HepG2 (cell line): ENCODE measurements around the gene PRKN. TPM values are rescaled to one million over a fixed set of nuclear protein-coding genes. Genes with fewer than 3 reads are reported as not detected.

ENCODE experiments used
- ARNT2 ChIP-seq: sonication (generic); formaldehyde crosslinking; IDR thresholded peaks from 2 replicates; pipeline ENCODE4 v1.8.0; 2022; ENCODE audit warnings: mild to moderate bottlenecking, low read depth, missing genetic modification reagents, moderate library complexity
- CBFB ChIP-seq: sonication (generic); formaldehyde crosslinking; IDR thresholded peaks from 2 replicates; pipeline ENCODE4 v1.4.0; 2020; ENCODE audit warnings: missing genetic modification reagents
- DDIT3 ChIP-seq: sonication (generic); formaldehyde crosslinking; IDR thresholded peaks from 2 replicates; pipeline ENCODE4 v1.4.0; 2020; ENCODE audit warnings: mild to moderate bottlenecking, missing genetic modification reagents
- FOSL2 ChIP-seq: sonication (generic); formaldehyde crosslinking; IDR thresholded peaks from 2 replicates; pipeline ENCODE4 v1.4.0; 2020; ENCODE audit warnings: missing genetic modification reagents
- FOXM1 ChIP-seq: sonication (generic); formaldehyde crosslinking; IDR thresholded peaks from 2 replicates; pipeline ENCODE4 v1.5.0; 2020; ENCODE audit warnings: missing genetic modification reagents
- GTF3A ChIP-seq: sonication (generic); formaldehyde crosslinking; conservative IDR thresholded peaks from 2 replicates; pipeline ENCODE4 v1.4.0; 2020; ENCODE audit warnings: mild to moderate bottlenecking, missing genetic modification reagents
- KDM5B ChIP-seq: sonication (generic); formaldehyde crosslinking; IDR thresholded peaks from 2 replicates; pipeline ENCODE4 v1.4.0; 2020; ENCODE audit warnings: missing genetic modification reagents, mild to moderate bottlenecking, borderline replicate concordance
- MNT ChIP-seq: fragments of 450-650 bp; IDR thresholded peaks from 2 replicates; pipeline ENCODE4 v1.6.1; 2016
- NPAS2 ChIP-seq: sonication (generic); formaldehyde crosslinking; IDR thresholded peaks from 2 replicates; pipeline ENCODE4 v1.8.0; 2022; ENCODE audit warnings: mild to moderate bottlenecking, missing genetic modification reagents, borderline replicate concordance
- PBX3 ChIP-seq: sonication (generic); formaldehyde crosslinking; IDR thresholded peaks from 2 replicates; pipeline ENCODE4 v1.8.1; 2023; ENCODE audit warnings: missing genetic modification reagents, inconsistent platforms, borderline replicate concordance
- PRMT3 ChIP-seq: sonication (generic); formaldehyde crosslinking; IDR thresholded peaks from 2 replicates; pipeline ENCODE4 v1.8.1; 2022; ENCODE audit warnings: low read depth, mild to moderate bottlenecking, moderate library complexity, missing genetic modification reagents, borderline replicate concordance
- TAF15 ChIP-seq: fragments of 200-400 bp; formaldehyde crosslinking; IDR thresholded peaks from one replicate; pipeline ENCODE4 v1.6.1; 2018; ENCODE audit warnings: mild to moderate bottlenecking, low read depth, low read length; ENCODE audit not compliant: poor library complexity, severe bottlenecking
- THRA ChIP-seq: sonication (generic); formaldehyde crosslinking; IDR thresholded peaks from 2 replicates; pipeline ENCODE4 v1.4.0; 2020; ENCODE audit warnings: missing genetic modification reagents, borderline replicate concordance
- ZBTB38 ChIP-seq: sonication (generic); formaldehyde crosslinking; IDR thresholded peaks from 2 replicates; pipeline ENCODE4 v1.5.1; 2020; ENCODE audit warnings: mild to moderate bottlenecking, missing genetic modification reagents
- ZBTB42 ChIP-seq: sonication (generic); formaldehyde crosslinking; IDR thresholded peaks from 2 replicates; pipeline ENCODE4 v1.5.0; 2020; ENCODE audit warnings: mild to moderate bottlenecking, missing genetic modification reagents
- ZNF280B ChIP-seq: sonication (generic); formaldehyde crosslinking; IDR thresholded peaks from 2 replicates; pipeline ENCODE4 v1.5.0; 2020; ENCODE audit warnings: missing genetic modification reagents, mild to moderate bottlenecking, borderline replicate concordance
- ZNF335 ChIP-seq: sonication (generic); formaldehyde crosslinking; IDR thresholded peaks from 2 replicates; pipeline ENCODE4 v1.4.0; 2020; ENCODE audit warnings: missing genetic modification reagents
- ZNF33B ChIP-seq: sonication (generic); formaldehyde crosslinking; IDR thresholded peaks from 2 replicates; pipeline ENCODE4 v1.5.1; 2020; ENCODE audit warnings: mild to moderate bottlenecking, missing genetic modification reagents
- ZNF441 ChIP-seq: sonication (generic); formaldehyde crosslinking; IDR thresholded peaks from 2 replicates; pipeline ENCODE4 v1.7.0; 2021; ENCODE audit warnings: missing genetic modification reagents, borderline replicate concordance
- ZNF530 ChIP-seq: sonication (generic); formaldehyde crosslinking; IDR thresholded peaks from 2 replicates; pipeline ENCODE4 v1.5.0; 2020; ENCODE audit warnings: low read depth, mild to moderate bottlenecking, missing genetic modification reagents
- ZNF576 ChIP-seq: sonication (generic); formaldehyde crosslinking; IDR thresholded peaks from 2 replicates; pipeline ENCODE4 v1.4.0; 2020; ENCODE audit warnings: mild to moderate bottlenecking, missing genetic modification reagents
- ZNF644 ChIP-seq: IDR thresholded peaks from 2 replicates; pipeline ENCODE4 v1.6.1; 2016; ENCODE audit warnings: low read depth
- ZNF652 ChIP-seq: IDR thresholded peaks from 2 replicates; pipeline ENCODE4 v1.6.1; 2016; ENCODE audit warnings: low read depth, borderline replicate concordance
- polyA plus RNA-seq, 8 experiments: library from polyadenylated mRNA; depleted of rRNA in 3 of 8; stranded (reverse) in 7 of 8; unstranded in 1 of 8; fragments of >200 nt; fragmentation: Illumina TruSeq in 4 of 8; extraction: Trizol in 4 of 8; gene quantifications; 2 replicates each; pipeline versions ENCODE4 v1.2.1 to v1.2.3, GENCODE V29; 2011 to 2016; ENCODE audit warnings: low read depth in 4 of 8, missing spikeins in 1 of 8, mixed read lengths in 1 of 8; ENCODE audit not compliant: insufficient read depth in 1 of 8
- total RNA-seq, 5 experiments: library from RNA; depleted of rRNA; stranded (reverse); fragments of >200 nt; fragmentation: Illumina TruSeq; extraction: Trizol; gene quantifications; 2 replicates each; pipeline ENCODE4 v1.2.3, GENCODE V29; 2016; ENCODE audit warnings: low read depth in 1 of 5

Gene PRKN
- total and polyA plus RNA-seq, 2 of the 13 experiments (the other 11 are each of a cell fraction or from before 2014, with no cell fraction given) = 0.31 to 0.44 TPM

- TF ChIP-seq PRMT3 (CRISPR knock-in tag) = no peak
- no peak for TF ChIP-seq ZNF441 (CRISPR knock-in tag)
- TF ChIP-seq ZNF652 (CRISPR knock-in tag) = no peak
- TF ChIP-seq ZNF644 (CRISPR knock-in tag) = 0 out of 2 replicates have a peak, but pooled peaks have one; percentile 24
- no peak for TF ChIP-seq ZNF33B (CRISPR knock-in tag)
- TF ChIP-seq FOXM1 (CRISPR knock-in tag) = no peak
- TF ChIP-seq KDM5B (CRISPR knock-in tag) = no peak
- TF ChIP-seq THRA = 0 out of 2 replicates have a peak, but pooled peaks have one; percentile 21
- no peak for TF ChIP-seq ZBTB42 (CRISPR knock-in tag)
- TF ChIP-seq PBX3 (CRISPR knock-in tag) = no peak
- no peak for TF ChIP-seq ZNF280B
- no peak for TF ChIP-seq CBFB (CRISPR knock-in tag)
- no peak for TF ChIP-seq NPAS2 (CRISPR knock-in tag)
- TF ChIP-seq MNT = no peak
- no peak for TF ChIP-seq GTF3A (CRISPR knock-in tag)
- TF ChIP-seq ZNF530 = no peak
- TF ChIP-seq ZBTB38 (CRISPR knock-in tag) = no peak
- TF ChIP-seq FOSL2 (CRISPR knock-in tag) = 0 out of 2 replicates have a peak, but pooled peaks have one; percentile 26
- TF ChIP-seq ARNT2 (CRISPR knock-in tag) = no peak
- no peak for TF ChIP-seq ZNF335 (CRISPR knock-in tag)
- TF ChIP-seq DDIT3 (CRISPR knock-in tag) = no peak
- no peak for TF ChIP-seq ZNF576 (CRISPR knock-in tag)
- TF ChIP-seq TAF15 = no peak
Observed at GRCh38 chr6:161370880-161371279, 1356.7 kb downstream of the PRKN start (continued).
